ENCODE measurements around the gene LIMS2.

LIMS2 gene

GRCh38 chr2:127630864-127631540 lies 44.3 kb downstream of the LIMS2 start:
- Histone ChIP-seq H3K9me3 (ENCODE audit: control insufficient read depth, low read depth, low read length) (no peaks in the 10 kb centered on the region), H3K27me3 (ENCODE audit: control insufficient read depth, insufficient read depth, low read length) (no peaks in the 10 kb centered on the region), H3K27ac (ENCODE audit: low read length) (no peak overlapping the region), H3K4me1 (ENCODE audit: control insufficient read depth, low read depth, low read length) (no peaks in the 10 kb centered on the region), H3K4me3 (ENCODE audit: low read length) (no peak overlapping the region), H3K36me3 (ENCODE audit: control insufficient read depth, low read depth, low read length) (no peaks in the 10 kb centered on the region), H3K9ac (ENCODE audit: low read length) (no peak overlapping the region)

- Histone ChIP-seq H3K27ac (ENCODE audit: low read length) (no peak overlapping the region), H3K9me3 (ENCODE audit: control insufficient read depth, low read depth, low read length) (no peaks in the 10 kb centered on the region), H3K4me1 (ENCODE audit: control insufficient read depth, low read depth, low read length) (no peaks in the 10 kb centered on the region), H3K27me3 (ENCODE audit: control insufficient read depth, insufficient read depth, low read length) (no peaks in the 10 kb centered on the region), H3K36me3 (ENCODE audit: control insufficient read depth, low read depth, low read length) (no peaks in the 10 kb centered on the region), H3K9ac (ENCODE audit: low read length) (no peak overlapping the region), H3K4me3 (ENCODE audit: low read length) (no peak overlapping the region)
Observed at GRCh38 chr2:127630096-127630863, 45.0 kb downstream of the LIMS2 start.

- Histone ChIP-seq H3K27me3 (ENCODE audit: control insufficient read depth, insufficient read depth, low read length) (no peaks in the 10 kb centered on the region), H3K36me3 (ENCODE audit: control insufficient read depth, low read depth, low read length) (no peaks in the 10 kb centered on the region), H3K27ac (ENCODE audit: low read length) (no peak overlapping the region), H3K4me1 (ENCODE audit: control insufficient read depth, low read depth, low read length) (no peaks in the 10 kb centered on the region), H3K9me3 (ENCODE audit: control insufficient read depth, low read depth, low read length) (no peaks in the 10 kb centered on the region), H3K4me3 (ENCODE audit: low read length) (no peak overlapping the region), H3K9ac (ENCODE audit: low read length) (no peak overlapping the region)
Observed at GRCh38 chr2:127629637-127630036, 45.7 kb downstream of the LIMS2 start.

- Histone ChIP-seq H3K9me3 (ENCODE audit: control insufficient read depth, low read depth, low read length) (no peaks in the 10 kb centered on the region), H3K4me1 (ENCODE audit: control insufficient read depth, low read depth, low read length) (no peaks in the 10 kb centered on the region), H3K27me3 (ENCODE audit: control insufficient read depth, insufficient read depth, low read length) (no peaks in the 10 kb centered on the region), H3K4me3 (ENCODE audit: low read length) (no peak overlapping the region), H3K9ac (ENCODE audit: low read length) (no peak overlapping the region), H3K27ac (ENCODE audit: low read length) (no peak overlapping the region), H3K36me3 (ENCODE audit: control insufficient read depth, low read depth, low read length) (no peaks in the 10 kb centered on the region)
Observed at GRCh38 chr2:127628767-127629614, 46.3 kb downstream of the LIMS2 start.

- no peak overlapping the region for H3K4me3 ChIP-seq (ENCODE audit: low read length)
- no peaks in the 10 kb centered on the region for H3K9me3 ChIP-seq (ENCODE audit: control insufficient read depth, low read depth, low read length)
- no peak overlapping the region for H3K27ac ChIP-seq (ENCODE audit: low read length)
- H3K27me3 ChIP-seq (ENCODE audit: control insufficient read depth, insufficient read depth, low read length) = no peaks in the 10 kb centered on the region
- no peak overlapping the region for H3K9ac ChIP-seq (ENCODE audit: low read length)
- no peaks in the 10 kb centered on the region for H3K36me3 ChIP-seq (ENCODE audit: control insufficient read depth, low read depth, low read length)
- no peaks in the 10 kb centered on the region for H3K4me1 ChIP-seq (ENCODE audit: control insufficient read depth, low read depth, low read length)
Observed at GRCh38 chr2:127627740-127628571, 47.4 kb downstream of the LIMS2 start.

- Histone ChIP-seq H3K4me3 (ENCODE audit: low read length) (no peak overlapping the region), H3K27me3 (ENCODE audit: control insufficient read depth, insufficient read depth, low read length) (no peaks in the 10 kb centered on the region), H3K27ac (ENCODE audit: low read length) (no peak overlapping the region), H3K9ac (ENCODE audit: low read length) (no peak overlapping the region), H3K36me3 (ENCODE audit: control insufficient read depth, low read depth, low read length) (no peaks in the 10 kb centered on the region), H3K9me3 (ENCODE audit: control insufficient read depth, low read depth, low read length) (no peaks in the 10 kb centered on the region), H3K4me1 (ENCODE audit: control insufficient read depth, low read depth, low read length) (no peaks in the 10 kb centered on the region)
Observed at GRCh38 chr2:127626917-127627739, 48.2 kb downstream of the LIMS2 start.

- Histone ChIP-seq H3K9me3 (ENCODE audit: control insufficient read depth, low read depth, low read length) (no peaks in the 10 kb centered on the region), H3K27me3 (ENCODE audit: control insufficient read depth, insufficient read depth, low read length) (no peaks in the 10 kb centered on the region), H3K9ac (ENCODE audit: low read length) (no peak overlapping the region), H3K36me3 (ENCODE audit: control insufficient read depth, low read depth, low read length) (no peaks in the 10 kb centered on the region), H3K4me1 (ENCODE audit: control insufficient read depth, low read depth, low read length) (no peaks in the 10 kb centered on the region), H3K27ac (ENCODE audit: low read length) (no peak overlapping the region), H3K4me3 (ENCODE audit: low read length) (no peak overlapping the region)
Observed at GRCh38 chr2:127626175-127626574, 49.2 kb downstream of the LIMS2 start.

- Histone ChIP-seq H3K27ac (ENCODE audit: low read length) (no peak overlapping the region), H3K27me3 (ENCODE audit: control insufficient read depth, insufficient read depth, low read length) (no peaks in the 10 kb centered on the region), H3K4me1 (ENCODE audit: control insufficient read depth, low read depth, low read length) (no peaks in the 10 kb centered on the region), H3K4me3 (ENCODE audit: low read length) (no peak overlapping the region), H3K9ac (ENCODE audit: low read length) (no peak overlapping the region), H3K36me3 (ENCODE audit: control insufficient read depth, low read depth, low read length) (no peaks in the 10 kb centered on the region), H3K9me3 (ENCODE audit: control insufficient read depth, low read depth, low read length) (no peaks in the 10 kb centered on the region)
Observed at GRCh38 chr2:127625572-127625951, 49.8 kb downstream of the LIMS2 start.

- no peaks in the 10 kb centered on the region for H3K9me3 ChIP-seq (ENCODE audit: control insufficient read depth, low read depth, low read length)
- no peaks in the 10 kb centered on the region for H3K27me3 ChIP-seq (ENCODE audit: control insufficient read depth, insufficient read depth, low read length)
- H3K36me3 ChIP-seq (ENCODE audit: control insufficient read depth, low read depth, low read length) = no peaks in the 10 kb centered on the region
- no peak overlapping the region for H3K4me3 ChIP-seq (ENCODE audit: low read length)
- H3K4me1 ChIP-seq (ENCODE audit: control insufficient read depth, low read depth, low read length) = no peaks in the 10 kb centered on the region
- no peak overlapping the region for H3K27ac ChIP-seq (ENCODE audit: low read length)
- no peak overlapping the region for H3K9ac ChIP-seq (ENCODE audit: low read length)
Observed at GRCh38 chr2:127624756-127625571, 50.4 kb downstream of the LIMS2 start.

GRCh38 chr2:127624320-127624755 lies 51.0 kb downstream of the LIMS2 start:
- no peaks in the 10 kb centered on the region for H3K36me3 ChIP-seq (ENCODE audit: control insufficient read depth, low read depth, low read length)
- no peaks in the 10 kb centered on the region for H3K4me1 ChIP-seq (ENCODE audit: control insufficient read depth, low read depth, low read length)
- H3K27ac ChIP-seq (ENCODE audit: low read length) = no peak overlapping the region
- H3K27me3 ChIP-seq (ENCODE audit: control insufficient read depth, insufficient read depth, low read length) = no peaks in the 10 kb centered on the region
- no peak overlapping the region for H3K9ac ChIP-seq (ENCODE audit: low read length)
- no peaks in the 10 kb centered on the region for H3K9me3 ChIP-seq (ENCODE audit: control insufficient read depth, low read depth, low read length)
- H3K4me3 ChIP-seq (ENCODE audit: low read length) = no peak overlapping the region
